GM18858 (cell line): ENCODE results near the gene SHANK1.
A peak's percentile ranks its signal among the peaks of the same experiment; 100 is the strongest.

Source experiments
- ATAC-seq: cut with Tn5 transposase; IDR thresholded peaks from one replicate; pipeline ENCODE4 v1.9.1; 2021; ENCODE audit not compliant: unreplicated experiment

The SHANK1 gene

GRCh38 chr19:50729894-50730293 lies 10.3 kb upstream of the SHANK1 start:
- ATAC-seq: no peak

- no peak for ATAC-seq
Measured at GRCh38 chr19:50728084-50728737, 8.6 kb upstream of the SHANK1 start.

GRCh38 chr19:50725911-50726230 lies 6.3 kb upstream of the SHANK1 start:
- ATAC-seq: no peak

GRCh38 chr19:50725218-50725910 lies 5.8 kb upstream of the SHANK1 start:
- peak; percentile 21 for ATAC-seq

- ATAC-seq: peak; percentile 58
Measured at GRCh38 chr19:50724522-50725217, 5.1 kb upstream of the SHANK1 start.

- no peak for ATAC-seq
Measured at GRCh38 chr19:50723735-50724521, 4.3 kb upstream of the SHANK1 start.

GRCh38 chr19:50723069-50723468 lies 3.5 kb upstream of the SHANK1 start, which contains the start of gene CLEC11A:
Gene CLEC11A (plus strand): TSS chr19:50723364. CDS start chr19:50723526, 162 bp downstream.
- no peak for ATAC-seq

- no peak for ATAC-seq
Measured at GRCh38 chr19:50722201-50723013, 2.8 kb upstream of the SHANK1 start.

GRCh38 chr19:50721441-50722137 lies 2.0 kb upstream of the SHANK1 start:
- ATAC-seq: no peak

- no peak for ATAC-seq
Measured at GRCh38 chr19:50720921-50721381, 1.3 kb upstream of the SHANK1 start.

GRCh38 chr19:50720181-50720920 lies 749 bp upstream of the SHANK1 start:
- no peak for ATAC-seq

GRCh38 chr19:50719119-50719435 lies 525 bp downstream of the SHANK1 start:
- ATAC-seq: no peak

- no peak for ATAC-seq
Measured at GRCh38 chr19:50718255-50719118, 1.1 kb downstream of the SHANK1 start.

GRCh38 chr19:50717891-50718254 lies 1.7 kb downstream of the SHANK1 start:
- ATAC-seq: no peak

- no peak for ATAC-seq
Measured at GRCh38 chr19:50717026-50717723, 2.4 kb downstream of the SHANK1 start.

GRCh38 chr19:50716178-50717025 lies 3.2 kb downstream of the SHANK1 start:
- ATAC-seq: no peak
